ENCODE results near the gene TBC1D7.
A peak's percentile ranks its signal among the peaks of the same experiment; 100 is the strongest.

GRCh38 chr6:13336553-13336952 is 8.2 kb upstream of the TBC1D7 start:
- TF ChIP-seq POLR2A (IDR thresholded peaks at IDR 0.05) (no peak), CTCF (IDR thresholded peaks at IDR 0.05) (peak; percentile 69 to 93 (median 86))

Data from thyroid gland (tissue), 4 donors.